H1 (cell line): Measurements from ENCODE around the gene DNAAF3. TPM values are rescaled to one million over a fixed set of nuclear protein-coding genes. Genes with fewer than 3 reads are reported as not detected.

ENCODE experiments used
- CTCF ChIA-PET: fragments of 300-600 bp; sonication (Branson Sonifier 250); formaldehyde crosslinking; loops from one replicate; lab custom pipeline; 2021; ENCODE audit not compliant: partially characterized antibody; lab: Charles Lee
- POLR2A ChIA-PET: fragments of 300-600 bp; sonication (Branson Sonifier 250); formaldehyde crosslinking; loops from one replicate; lab custom pipeline; 2021; ENCODE audit warnings: inconsistent platforms; ENCODE audit not compliant: partially characterized antibody; lab: Charles Lee
- DNase-seq, 2 experiments: peaks; one replicate each; pipeline versions ENCODE4 v3.0.0 to v3.0.0-alpha.2; 2010 to 2022; ENCODE audit warnings: low spot score in 2 of 2, low read depth in 1 of 2, mixed read lengths in 1 of 2
- FAIRE-seq: peaks from 2 replicates; lab custom pipeline; 2011; peaks lifted over from hg19 to GRCh38; lab: Jason Lieb, UNC
- H2AFZ ChIP-seq: 2 replicates; pipeline ENCODE4 v1.8.1; 2012; ENCODE audit warnings: low read length, inconsistent platforms
- H2AK5ac ChIP-seq: 2 replicates; pipeline ENCODE4 v1.6.1; 2013; ENCODE audit warnings: low read depth, low read length
- H2BK120ac ChIP-seq: replicated peaks from 2 replicates; pipeline ENCODE3; 2013; ENCODE audit warnings: low read depth, low read length, inconsistent platforms
- H2BK12ac ChIP-seq: 2 replicates; pipeline ENCODE4 v1.6.1; 2013; ENCODE audit warnings: low read depth, low read length
- H2BK15ac ChIP-seq: 2 replicates; pipeline ENCODE4 v1.6.1; 2013; ENCODE audit warnings: low read length
- H2BK20ac ChIP-seq: 2 replicates; pipeline ENCODE4 v1.6.1; 2013; ENCODE audit warnings: low read length
- H2BK5ac ChIP-seq: 2 replicates; pipeline ENCODE4 v1.6.1; 2013; ENCODE audit warnings: low read depth, low read length
- H3K14ac ChIP-seq: 2 replicates; pipeline ENCODE4 v1.6.1; 2013; ENCODE audit warnings: inconsistent platforms; ENCODE audit not compliant: insufficient read length
- H3K18ac ChIP-seq: 2 replicates; pipeline ENCODE4 v1.6.1; 2013; ENCODE audit warnings: low read length; ENCODE audit errors: extremely low read depth
- H3K23ac ChIP-seq: 2 replicates; pipeline ENCODE4 v1.6.1; 2013; ENCODE audit warnings: inconsistent platforms; ENCODE audit not compliant: insufficient read length
- H3K23me2 ChIP-seq: 2 replicates; pipeline ENCODE4 v1.6.1; 2013; ENCODE audit warnings: low read depth, low read length
- H3K27ac ChIP-seq: 2 replicates; pipeline ENCODE4 v1.6.1; 2011; ENCODE audit warnings: low read depth, low read length, inconsistent platforms
- H3K27me3 ChIP-seq, 4 experiments: replicated peaks in 1 of 4; 1 replicate in 1 of 4; 2 replicates in 3 of 4; pipeline versions ENCODE4 v1.6.1 to v1.8.1; 2011 to 2013; ENCODE audit warnings: low read length in 3 of 4, mild to moderate bottlenecking in 3 of 4, inconsistent platforms in 2 of 4, mixed read lengths in 2 of 4, moderate library complexity in 1 of 4; ENCODE audit not compliant: control insufficient read depth in 3 of 4, insufficient read depth in 3 of 4; ENCODE audit errors: extremely low read depth in 1 of 4
- H3K36me3 ChIP-seq, 4 experiments: 2 replicates each; pipeline versions ENCODE4 v1.6.1 to v1.8.1; 2011 to 2013; ENCODE audit warnings: mild to moderate bottlenecking in 4 of 4, low read length in 3 of 4, moderate library complexity in 2 of 4, control low read depth in 1 of 4, inconsistent platforms in 1 of 4; ENCODE audit not compliant: insufficient read depth in 4 of 4, control insufficient read depth in 2 of 4
- H3K4ac ChIP-seq: replicated peaks from 2 replicates; pipeline ENCODE3; 2013; ENCODE audit warnings: low read length, low read depth, mixed read lengths, inconsistent platforms; ENCODE audit not compliant: insufficient read length
- H3K4me1 ChIP-seq, 4 experiments: replicated peaks in 1 of 4; 1 replicate in 1 of 4; 2 replicates in 3 of 4; pipeline versions ENCODE4 v1.6.1 to v1.8.1; 2011 to 2013; ENCODE audit warnings: low read length in 3 of 4, inconsistent platforms in 2 of 4, mixed read lengths in 1 of 4; ENCODE audit not compliant: insufficient read depth in 4 of 4, control insufficient read depth in 3 of 4
- H3K4me2 ChIP-seq, 2 experiments: 2 replicates each; pipeline versions ENCODE4 v1.6.1 to v1.8.1; 2011 to 2013; ENCODE audit warnings: low read depth in 2 of 2, low read length in 2 of 2, control low read depth in 1 of 2, inconsistent platforms in 1 of 2, mild to moderate bottlenecking in 1 of 2; ENCODE audit not compliant: insufficient read depth in 1 of 2
- H3K4me3 ChIP-seq, 4 experiments: fragments of 200-600, 300-600 bp in 1 of 4; sonication (generic), shearing (Covaris generic), sonication (Bioruptor Twin) in 1 of 4; 2 replicates each; pipeline versions ENCODE4 v1.5.1 to v1.8.1; 2011 to 2016; ENCODE audit warnings: low read length in 4 of 4, low read depth in 3 of 4, control low read depth in 2 of 4, inconsistent platforms in 2 of 4, mild to moderate bottlenecking in 2 of 4, mixed read lengths in 1 of 4, moderate library complexity in 1 of 4; ENCODE audit not compliant: insufficient read depth in 2 of 4; ENCODE audit errors: extremely low read depth in 1 of 4
- H3K56ac ChIP-seq: replicated peaks from 2 replicates; pipeline ENCODE3; 2013; ENCODE audit warnings: low read depth, mild to moderate bottlenecking, mixed read lengths, low read length, inconsistent platforms; ENCODE audit not compliant: insufficient read length
- H3K79me1 ChIP-seq: 2 replicates; pipeline ENCODE4 v1.6.1; 2013; ENCODE audit warnings: low read depth, low read length, control low read depth
- H3K79me2 ChIP-seq, 2 experiments: 2 replicates each; pipeline versions ENCODE4 v1.6.1 to v1.8.1; 2012 to 2013; ENCODE audit warnings: low read length in 2 of 2, mild to moderate bottlenecking in 2 of 2, inconsistent platforms in 1 of 2; ENCODE audit not compliant: insufficient read depth in 2 of 2, control insufficient read depth in 1 of 2
- H3K9ac ChIP-seq, 4 experiments: replicated peaks in 1 of 4; 1 replicate in 1 of 4; 2 replicates in 3 of 4; pipeline versions ENCODE4 v1.6.1 to v1.8.1; 2011 to 2013; ENCODE audit warnings: low read depth in 3 of 4, low read length in 3 of 4, control low read depth in 2 of 4, mild to moderate bottlenecking in 2 of 4, moderate library complexity in 2 of 4, inconsistent platforms in 1 of 4; ENCODE audit errors: extremely low read depth in 1 of 4
- H3K9me3 ChIP-seq, 2 experiments: 2 replicates each; pipeline versions ENCODE4 v1.6.1 to v1.8.1; 2012 to 2013; ENCODE audit warnings: mild to moderate bottlenecking in 2 of 2, moderate library complexity in 2 of 2, control low read depth in 1 of 2, inconsistent platforms in 1 of 2, low read depth in 1 of 2, low read length in 1 of 2, mixed read lengths in 1 of 2; ENCODE audit not compliant: insufficient read depth in 2 of 2
- H4K20me1 ChIP-seq, 2 experiments: replicated peaks in 1 of 2; 2 replicates each; pipeline versions ENCODE3 to v1.8.1; 2011 to 2013; ENCODE audit warnings: inconsistent platforms in 2 of 2, low read length in 2 of 2, mild to moderate bottlenecking in 1 of 2; ENCODE audit not compliant: insufficient read depth in 2 of 2, control insufficient read depth in 1 of 2
- H4K5ac ChIP-seq: 2 replicates; pipeline ENCODE4 v1.6.1; 2013; ENCODE audit warnings: low read length, low read depth, mixed read lengths, inconsistent platforms; ENCODE audit not compliant: insufficient read length
- H4K8ac ChIP-seq: 2 replicates; pipeline ENCODE4 v1.8.0; 2013; ENCODE audit warnings: mild to moderate bottlenecking, moderate library complexity, low read length, inconsistent platforms; ENCODE audit not compliant: insufficient read depth; ENCODE audit errors: extremely low read depth
- H4K91ac ChIP-seq: replicated peaks from 2 replicates; pipeline ENCODE3; 2013; ENCODE audit warnings: low read length, mixed read lengths, inconsistent platforms; ENCODE audit not compliant: insufficient read length
- GABPA ChIP-seq: IDR thresholded peaks from 2 replicates; pipeline ENCODE4 v1.6.1; 2011; ENCODE audit warnings: mild to moderate bottlenecking, low read length, moderate library complexity, borderline replicate concordance; ENCODE audit not compliant: insufficient read depth
- KDM1A ChIP-seq: fragments of 200-600, 300-600 bp; sonication (generic); IDR thresholded peaks from 2 replicates; pipeline ENCODE4 v1.7.1; 2016; ENCODE audit warnings: mild to moderate bottlenecking, low read length, borderline replicate concordance
- POLR2A ChIP-seq, 2 experiments: IDR thresholded peaks; 1 replicate in 1 of 2; 2 replicates in 1 of 2; pipeline ENCODE4 v1.6.1; 2011; ENCODE audit warnings: low read depth in 2 of 2, low read length in 2 of 2, mild to moderate bottlenecking in 2 of 2; ENCODE audit errors: control extremely low read depth in 1 of 2
- WGBS, 2 experiments: shearing (Covaris generic) in 1 of 2; methylation state at CpG; one replicate each; pipeline versions ENCODE4 v1.1.6 to v1.1.7; 2013 to 2015; ENCODE audit warnings: low lambda C conversion rate in 2 of 2, mixed read lengths in 2 of 2, inconsistent platforms in 1 of 2, low coverage in 1 of 2, missing lambda C conversion rate in 1 of 2; ENCODE audit not compliant: insufficient replicate concordance in 2 of 2, insufficient coverage in 1 of 2, insufficient read length in 1 of 2; ENCODE audit errors: extremely low coverage in 1 of 2, missing lambda C conversion rate in 1 of 2; 5-methylcytosine and 5-hydroxymethylcytosine counted together
- polyA plus RNA-seq, 7 experiments: library from polyadenylated mRNA; depleted of rRNA in 3 of 7; stranded (reverse) in 5 of 7; unstranded in 2 of 7; fragments of >200 nt in 5 of 7; fragments of 200-250 nt in 2 of 7; gene quantifications; 1 replicate in 5 of 7; 2 replicates in 1 of 7; 4 replicates in 1 of 7; pipeline versions ENCODE4 v1.2.1 to v1.2.3, GENCODE V29; 2011 to 2013; ENCODE audit warnings: missing spikeins in 2 of 7, mixed read lengths in 2 of 7
- total RNA-seq: library from RNA; stranded (reverse); fragmentation: NEBNext Ultra II Directional; extraction: Animal tissue kit (Norgen Biotek cat#: 25700); gene quantifications from 2 replicates; pipeline ENCODE4 v1.2.1, GENCODE V29; 2021

The DNAAF3 gene
- total and polyA plus RNA-seq, 2 of the 8 experiments (the other 6 are each of a cell fraction or from before 2014, with no cell fraction given) = 5.4 to 8.0 TPM

GRCh38 chr19:55133639-55134444, 32.6 kb downstream of the DNAAF3 start:
- TF ChIP-seq POLR2A (IDR thresholded peaks at IDR 0.05; ENCODE audit: control extremely low read depth in 1 of 2, low read depth in 2 of 2, low read length in 2 of 2) (no peak), GABPA (no peak), KDM1A (peak; percentile 50; the same call in 1 of the 2 replicates)
- H3K27me3 ChIP-seq = no peaks in the 10 kb centered on the region
- H4K20me1 ChIP-seq = no peaks in the 10 kb centered on the region
- no peak overlapping the region for H2BK120ac ChIP-seq
- no peak overlapping the region for H3K14ac ChIP-seq
- H3K4me1 ChIP-seq = peaks cover 0 to 2% (median 0%) of the 10 kb centered on the region in 4 experiments; a peak in 1 of 7 replicates
- H2BK20ac ChIP-seq = no peak overlapping the region
- no peaks in the 10 kb centered on the region for H3K23me2 ChIP-seq
- ChIA-PET POLR2A (interaction anchor here (0.6 to 2.7 kb wide), 9 partner anchors 8 to 146 kb away, joined by 3 to 14 read pairs (median 4); partner anchors contain the start of genes HSPBP1 and TNNT1), CTCF (interaction anchor here (0.8 to 3.3 kb wide), 8 partner anchors 13 to 252 kb away, joined by 3 to 17 read pairs (median 6); partner anchors contain the start of gene PPP1R12C)
- H2AK5ac ChIP-seq = 0 out of 2 replicates have a peak overlapping the region, but pooled peaks have one; percentile 65
- H3K79me1 ChIP-seq = no peaks in the 10 kb centered on the region
- FAIRE-seq = no peak
- no peak overlapping the region for H4K8ac ChIP-seq
- 0 out of 2 replicates have a peak overlapping the region, but pooled peaks have one; percentile 15 for H3K27ac ChIP-seq
- H2AFZ ChIP-seq = no peak overlapping the region
- H2BK5ac ChIP-seq = peak overlapping the region; percentile 81; the same call in 1 of the 2 replicates
- H3K9me3 ChIP-seq = no peaks in the 10 kb centered on the region
- H3K4me2 ChIP-seq = no peak overlapping the region
- H4K5ac ChIP-seq = no peak overlapping the region
- H4K91ac ChIP-seq = peak overlapping the region; percentile 60
- peaks cover 0 to 23% (median 4%) of the 10 kb centered on the region in 4 experiments; a peak in 4 of 8 replicates for H3K36me3 ChIP-seq
- no peaks in the 10 kb centered on the region for H3K79me2 ChIP-seq
- no peak overlapping the region for H3K56ac ChIP-seq
- no peak overlapping the region for H3K4me3 ChIP-seq
- no peak overlapping the region for H3K4ac ChIP-seq
- no peak overlapping the region for H3K23ac ChIP-seq
- no peak overlapping the region for H3K9ac ChIP-seq
- H2BK15ac ChIP-seq = no peak overlapping the region
- H2BK12ac ChIP-seq = 0 out of 2 replicates have a peak overlapping the region, but pooled peaks have one; percentile 63
- no peak overlapping the region for H3K18ac ChIP-seq
- DNase-seq = no peak
- 92% methylated on average over 22 of the region's 25 CpGs; no CpG with 5 or more reads in 1 of the 2 experiments for WGBS, 2 experiments
